KBM-7 (cell line): ENCODE data around the gene CAMK2N2.

Source experiments
- DNase-seq: peaks from one replicate; pipeline ENCODE4 v3.0.0-alpha.2; 2015
- in situ Hi-C: fragments of 300-500 bp; cut with MboI; formaldehyde crosslinking; loops from 2 replicates; pipeline ENCODE4 v1.14.3; 2020; ENCODE audit warnings: low sequenced_read_pairs, low pct_unique_long_range_greater_than_20kb, mixed read lengths

Gene CAMK2N2

GRCh38 chr3:184230603-184231528, 30.5 kb downstream of the CAMK2N2 start:
- DNase-seq, result no peak
- in situ Hi-C loops, result no loop called here

- in situ Hi-C loops, result no loop called here
- no peak for DNase-seq
Measured at GRCh38 chr3:184230081-184230602, 31.2 kb downstream of the CAMK2N2 start.

- DNase-seq, result peak; percentile 76
- in situ Hi-C loops, result no loop called here
Measured at GRCh38 chr3:184229394-184230080, 31.8 kb downstream of the CAMK2N2 start, which contains the start of gene VWA5B2. Gene VWA5B2 (plus strand): TSS chr3:184229585. CDS start chr3:184230529, 944 bp downstream.

GRCh38 chr3:184228376-184229137, 32.8 kb downstream of the CAMK2N2 start:
- DNase-seq, result no peak
- in situ Hi-C loops, result no loop called here

- in situ Hi-C loops, result no loop called here
- peak; percentile 54 for DNase-seq
Measured at GRCh38 chr3:184227481-184227935, 33.8 kb downstream of the CAMK2N2 start.

- in situ Hi-C loops, result no loop called here
- no peak for DNase-seq
Measured at GRCh38 chr3:184223946-184224345, 37.4 kb downstream of the CAMK2N2 start.

GRCh38 chr3:184222521-184222920, 38.8 kb downstream of the CAMK2N2 start:
- in situ Hi-C loops, result no loop called here
- DNase-seq, result no peak

- no peak for DNase-seq
- in situ Hi-C loops, result no loop called here
Measured at GRCh38 chr3:184218814-184219213, 42.5 kb downstream of the CAMK2N2 start.

GRCh38 chr3:184211718-184212117, 49.6 kb downstream of the CAMK2N2 start:
- in situ Hi-C loops, result no loop called here
- DNase-seq, result no peak

GRCh38 chr3:184211297-184211696, 50.1 kb downstream of the CAMK2N2 start:
- in situ Hi-C loops, result no loop called here
- no peak for DNase-seq
